Activated T-helper 1 cell treated with anti-CD3 and anti-CD28 coated beads, Interleukin-2, amount 50 U/mL, for 16 hours (primary cell): ENCODE data around the gene TMEM63A.
"Not testable (repeated sequence)": the region's sequence is repeated elsewhere in the genome, so short reads cannot be mapped to it uniquely, and the experiment has no call there.

Experiments
- DNase-seq, 2 donors: peaks; one replicate each; pipeline ENCODE4 v3.0.0-alpha.2; 2020; ENCODE audit warnings: low read depth in 1 of 2, low spot score in 1 of 2

The TMEM63A gene

GRCh38 chr1:225823811-225824261, 58.3 kb downstream of the TMEM63A start:
- DNase-seq = no peak

- no peak for DNase-seq
These were observed 59.4 kb downstream of the TMEM63A start for GRCh38 chr1:225822655-225823403.

- no peak for DNase-seq
These were observed 61.6 kb downstream of the TMEM63A start for GRCh38 chr1:225820522-225821120.

GRCh38 chr1:225819346-225820192, 62.6 kb downstream of the TMEM63A start:
- no peak for DNase-seq

- DNase-seq = no peak
These were observed 64.0 kb downstream of the TMEM63A start for GRCh38 chr1:225818229-225818628.

GRCh38 chr1:225817611-225818061, 64.5 kb downstream of the TMEM63A start:
- no peak for DNase-seq

- no peak for DNase-seq
These were observed 65.3 kb downstream of the TMEM63A start for GRCh38 chr1:225816643-225817538.

GRCh38 chr1:225815526-225816178, 66.5 kb downstream of the TMEM63A start:
- DNase-seq = no peak

- DNase-seq = not testable (repeated sequence)
These were observed 67.1 kb downstream of the TMEM63A start for GRCh38 chr1:225815090-225815489.

- no peak for DNase-seq
These were observed 67.8 kb downstream of the TMEM63A start for GRCh38 chr1:225814381-225814780.

- DNase-seq = no peak
These were observed 68.8 kb downstream of the TMEM63A start for GRCh38 chr1:225813214-225813964.

GRCh38 chr1:225812488-225813213, 69.5 kb downstream of the TMEM63A start:
- DNase-seq = no peak

GRCh38 chr1:225811622-225812487, 70.3 kb downstream of the TMEM63A start:
- no peak for DNase-seq

GRCh38 chr1:225810579-225811538, 71.3 kb downstream of the TMEM63A start:
- DNase-seq = not testable (repeated sequence)

- peak; percentile 37 to 42 for DNase-seq
These were observed 72.2 kb downstream of the TMEM63A start, which contains the start of gene EPHX1 for GRCh38 chr1:225809842-225810578. EPHX1 (plus strand) TSS chr1:225810124; CDS start chr1:225828730, 18,606 bp downstream.

- DNase-seq = no peak
These were observed 74.0 kb downstream of the TMEM63A start for GRCh38 chr1:225808136-225808535.
